Stimulated activated CD4-positive, alpha-beta T cell treated with anti-CD3 and anti-CD28 coated beads, Interleukin-12 subunit alpha, Interleukin-12 subunit beta, amount 100 ng/mL, for 24 hours (primary cell): Measurements from ENCODE around the gene DNM3.

Experiments
- DNase-seq, 2 experiments: peaks; one replicate each; pipeline ENCODE4 v3.0.0-alpha.2; 2020; ENCODE audit warnings: low read depth in 2 of 2

The DNM3 gene

GRCh38 chr1:171973421-171973820 is 132.1 kb downstream of the DNM3 start:
- DNase-seq, result no peak

- DNase-seq, result no peak
Observed at GRCh38 chr1:171981303-171981702, 140.0 kb downstream of the DNM3 start.

- no peak for DNase-seq
Observed at GRCh38 chr1:171983584-171983983, 142.3 kb downstream of the DNM3 start.

GRCh38 chr1:171984262-171984661 is 143.0 kb downstream of the DNM3 start:
- no peak for DNase-seq

- no peak for DNase-seq
Observed at GRCh38 chr1:171984850-171985485, 143.7 kb downstream of the DNM3 start.

GRCh38 chr1:171985639-171986038 is 144.3 kb downstream of the DNM3 start:
- DNase-seq, result no peak

GRCh38 chr1:171988243-171988885 is 147.1 kb downstream of the DNM3 start:
- DNase-seq, result no peak

GRCh38 chr1:171990371-171990770 is 149.1 kb downstream of the DNM3 start:
- DNase-seq, result no peak

- DNase-seq, result no peak
Observed at GRCh38 chr1:171994293-171994692, 153.0 kb downstream of the DNM3 start.

GRCh38 chr1:171995573-171995972 is 154.3 kb downstream of the DNM3 start:
- DNase-seq, result no peak

- DNase-seq, result no peak
Observed at GRCh38 chr1:171997936-171998335, 156.6 kb downstream of the DNM3 start.

- no peak for DNase-seq
Observed at GRCh38 chr1:171998711-171999110, 157.4 kb downstream of the DNM3 start.

GRCh38 chr1:171999756-172000155 is 158.5 kb downstream of the DNM3 start:
- DNase-seq, result no peak

GRCh38 chr1:172001288-172001687 is 160.0 kb downstream of the DNM3 start:
- no peak for DNase-seq

GRCh38 chr1:172002725-172003345 is 161.5 kb downstream of the DNM3 start:
- no peak for DNase-seq

- no peak for DNase-seq
Observed at GRCh38 chr1:172003766-172004530, 162.7 kb downstream of the DNM3 start.

- DNase-seq, result no peak
Observed at GRCh38 chr1:172004671-172005070, 163.4 kb downstream of the DNM3 start.

GRCh38 chr1:172005856-172006255 is 164.6 kb downstream of the DNM3 start:
- no peak for DNase-seq

GRCh38 chr1:172006660-172007059 is 165.4 kb downstream of the DNM3 start:
- DNase-seq, result no peak

- DNase-seq, result no peak
Observed at GRCh38 chr1:172018727-172019311, 177.5 kb downstream of the DNM3 start.

- DNase-seq, result no peak
Observed at GRCh38 chr1:172019976-172020375, 178.7 kb downstream of the DNM3 start.

GRCh38 chr1:172024516-172024915 is 183.2 kb downstream of the DNM3 start:
- no peak for DNase-seq
